ENCODE results near the gene SCEL. TPM values are rescaled to one million over a fixed set of nuclear protein-coding genes. Genes with fewer than 3 reads are reported as not detected.

SCEL gene
- total and polyA plus RNA-seq, 2 of the 8 experiments (the other 6 are each of a cell fraction or from before 2014, with no cell fraction given): not detected

- H2BK5ac ChIP-seq (ENCODE audit: low read depth, low read length): no peak overlapping the region
- DNase-seq (ENCODE audit: low read depth in 1 of 2, low spot score in 2 of 2): no peak
- no peaks in the 10 kb centered on the region for H3K79me1 ChIP-seq (ENCODE audit: low read depth, low read length)
- H4K20me1 ChIP-seq (replicated peaks in 1 of 2; ENCODE audit: control insufficient read depth in 1 of 2, insufficient read depth in 2 of 2, low read length in 2 of 2): no peaks in the 10 kb centered on the region
- no peaks in the 10 kb centered on the region for H3K23me2 ChIP-seq (ENCODE audit: low read depth, low read length)
- TF ChIP-seq GABPA (IDR thresholded peaks at IDR 0.05; ENCODE audit: borderline replicate concordance, insufficient read depth, low read length) (no peak), RNF2 (IDR thresholded peaks at IDR 0.05; ENCODE audit: borderline replicate concordance, low read depth, low read length, missing control alignments, poor library complexity, severe bottlenecking) (no peak), BRCA1 (IDR thresholded peaks at IDR 0.05; ENCODE audit: low read depth, low read length) (no peak), SP1 (IDR thresholded peaks at IDR 0.05; ENCODE audit: low read depth, low read length) (no peak), EZH2 (IDR thresholded peaks at IDR 0.05; ENCODE audit: low read depth, low read length, severe bottlenecking) (no peak), SIN3A (conservative IDR thresholded peaks at IDR 0.05 in 1 of 2, IDR thresholded peaks at IDR 0.05 in 1 of 2; ENCODE audit: low read depth in 1 of 2, low read length in 2 of 2) (no peak), JUND (IDR thresholded peaks at IDR 0.05; ENCODE audit: low read length) (no peak)
- TF ChIP-seq, protein P1, sequence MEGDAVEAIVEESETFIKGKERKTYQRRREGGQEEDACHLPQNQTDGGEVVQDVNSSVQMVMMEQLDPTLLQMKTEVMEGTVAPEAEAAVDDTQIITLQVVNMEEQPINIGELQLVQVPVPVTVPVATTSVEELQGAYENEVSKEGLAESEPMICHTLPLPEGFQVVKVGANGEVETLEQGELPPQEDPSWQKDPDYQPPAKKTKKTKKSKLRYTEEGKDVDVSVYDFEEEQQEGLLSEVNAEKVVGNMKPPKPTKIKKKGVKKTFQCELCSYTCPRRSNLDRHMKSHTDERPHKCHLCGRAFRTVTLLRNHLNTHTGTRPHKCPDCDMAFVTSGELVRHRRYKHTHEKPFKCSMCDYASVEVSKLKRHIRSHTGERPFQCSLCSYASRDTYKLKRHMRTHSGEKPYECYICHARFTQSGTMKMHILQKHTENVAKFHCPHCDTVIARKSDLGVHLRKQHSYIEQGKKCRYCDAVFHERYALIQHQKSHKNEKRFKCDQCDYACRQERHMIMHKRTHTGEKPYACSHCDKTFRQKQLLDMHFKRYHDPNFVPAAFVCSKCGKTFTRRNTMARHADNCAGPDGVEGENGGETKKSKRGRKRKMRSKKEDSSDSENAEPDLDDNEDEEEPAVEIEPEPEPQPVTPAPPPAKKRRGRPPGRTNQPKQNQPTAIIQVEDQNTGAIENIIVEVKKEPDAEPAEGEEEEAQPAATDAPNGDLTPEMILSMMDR (IDR thresholded peaks at IDR 0.05; ENCODE audit: control extremely low read depth in 1 of 3, insufficient read depth in 1 of 3, low read depth in 1 of 3, low read length in 3 of 3): no peak
- TF ChIP-seq, protein P2, sequence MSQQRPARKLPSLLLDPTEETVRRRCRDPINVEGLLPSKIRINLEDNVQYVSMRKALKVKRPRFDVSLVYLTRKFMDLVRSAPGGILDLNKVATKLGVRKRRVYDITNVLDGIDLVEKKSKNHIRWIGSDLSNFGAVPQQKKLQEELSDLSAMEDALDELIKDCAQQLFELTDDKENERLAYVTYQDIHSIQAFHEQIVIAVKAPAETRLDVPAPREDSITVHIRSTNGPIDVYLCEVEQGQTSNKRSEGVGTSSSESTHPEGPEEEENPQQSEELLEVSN (IDR thresholded peaks at IDR 0.05): no peak
- no peak overlapping the region for H4K8ac ChIP-seq (ENCODE audit: extremely low read depth, insufficient read depth, low read length)
- no peak overlapping the region for H2AK5ac ChIP-seq (ENCODE audit: low read depth, low read length)
- H3K36me3 ChIP-seq (ENCODE audit: control insufficient read depth in 2 of 4, insufficient read depth in 4 of 4, low read length in 3 of 4): no peaks in the 10 kb centered on the region
- no peak overlapping the region for H3K4me2 ChIP-seq (ENCODE audit: insufficient read depth in 1 of 2, low read depth in 2 of 2, low read length in 2 of 2)
- FAIRE-seq: no peak
- no peak overlapping the region for H3K9ac ChIP-seq (replicated peaks in 1 of 4; ENCODE audit: extremely low read depth in 1 of 4, low read depth in 3 of 4, low read length in 3 of 4)
- no peak overlapping the region for H2BK12ac ChIP-seq (ENCODE audit: low read depth, low read length)
- no peak overlapping the region for H3K14ac ChIP-seq (ENCODE audit: insufficient read length)
- CTCF ChIA-PET (ENCODE audit: partially characterized antibody): interaction anchor here (1.2 kb wide), 1 partner anchor 42 kb away, joined by 4 read pairs; no protein-coding TSS in a partner anchor
- no peak overlapping the region for H3K4ac ChIP-seq (replicated peaks; ENCODE audit: insufficient read length, low read depth, low read length)
- no peaks in the 10 kb centered on the region for H3K27me3 ChIP-seq (replicated peaks in 1 of 4; ENCODE audit: control insufficient read depth in 3 of 4, extremely low read depth in 1 of 4, insufficient read depth in 3 of 4, low read length in 3 of 4)
- H3K4me3 ChIP-seq (ENCODE audit: extremely low read depth in 1 of 4, insufficient read depth in 2 of 4, low read depth in 3 of 4, low read length in 4 of 4): no peak overlapping the region
- H4K5ac ChIP-seq (ENCODE audit: insufficient read length, low read depth, low read length): no peak overlapping the region
- WGBS, 2 experiments (ENCODE audit: extremely low coverage in 1 of 2, insufficient coverage in 1 of 2, insufficient read length in 1 of 2, insufficient replicate concordance in 2 of 2, low coverage in 1 of 2, low lambda C conversion rate in 2 of 2, missing lambda C conversion rate in 1 of 2): 93% methylated on average over 4 of the region's 4 CpGs; no CpG with 5 or more reads in 1 of the 2 experiments
- H3K56ac ChIP-seq (replicated peaks; ENCODE audit: insufficient read length, low read depth, low read length): no peak overlapping the region
- H2AFZ ChIP-seq (ENCODE audit: low read length): no peak overlapping the region
- H3K27ac ChIP-seq (ENCODE audit: low read depth, low read length): no peak overlapping the region
- no peak overlapping the region for H2BK120ac ChIP-seq (replicated peaks; ENCODE audit: low read depth, low read length)
- no peak overlapping the region for H2BK15ac ChIP-seq (ENCODE audit: low read length)
- no peak overlapping the region for H3K18ac ChIP-seq (ENCODE audit: extremely low read depth, low read length)
- POLR2A ChIA-PET (ENCODE audit: partially characterized antibody): no interaction called here
- H3K79me2 ChIP-seq (ENCODE audit: control insufficient read depth in 1 of 2, insufficient read depth in 2 of 2, low read length in 2 of 2): no peaks in the 10 kb centered on the region
- H3K23ac ChIP-seq (ENCODE audit: insufficient read length): no peak overlapping the region
- no peaks in the 10 kb centered on the region for H3K9me3 ChIP-seq (ENCODE audit: insufficient read depth in 2 of 2, low read depth in 1 of 2, low read length in 1 of 2)
- H4K91ac ChIP-seq (replicated peaks; ENCODE audit: insufficient read length, low read length): no peak overlapping the region
- H2BK20ac ChIP-seq (ENCODE audit: low read length): no peak overlapping the region
- H3K4me1 ChIP-seq (replicated peaks in 1 of 4; ENCODE audit: control insufficient read depth in 3 of 4, insufficient read depth in 4 of 4, low read length in 3 of 4): no peaks in the 10 kb centered on the region; a peak in 1 of 7 replicates
Measured at GRCh38 chr13:77523386-77523785, 12.1 kb upstream of the SCEL start.
